ENCODE data around the gene SEPSECS.

DNA sequence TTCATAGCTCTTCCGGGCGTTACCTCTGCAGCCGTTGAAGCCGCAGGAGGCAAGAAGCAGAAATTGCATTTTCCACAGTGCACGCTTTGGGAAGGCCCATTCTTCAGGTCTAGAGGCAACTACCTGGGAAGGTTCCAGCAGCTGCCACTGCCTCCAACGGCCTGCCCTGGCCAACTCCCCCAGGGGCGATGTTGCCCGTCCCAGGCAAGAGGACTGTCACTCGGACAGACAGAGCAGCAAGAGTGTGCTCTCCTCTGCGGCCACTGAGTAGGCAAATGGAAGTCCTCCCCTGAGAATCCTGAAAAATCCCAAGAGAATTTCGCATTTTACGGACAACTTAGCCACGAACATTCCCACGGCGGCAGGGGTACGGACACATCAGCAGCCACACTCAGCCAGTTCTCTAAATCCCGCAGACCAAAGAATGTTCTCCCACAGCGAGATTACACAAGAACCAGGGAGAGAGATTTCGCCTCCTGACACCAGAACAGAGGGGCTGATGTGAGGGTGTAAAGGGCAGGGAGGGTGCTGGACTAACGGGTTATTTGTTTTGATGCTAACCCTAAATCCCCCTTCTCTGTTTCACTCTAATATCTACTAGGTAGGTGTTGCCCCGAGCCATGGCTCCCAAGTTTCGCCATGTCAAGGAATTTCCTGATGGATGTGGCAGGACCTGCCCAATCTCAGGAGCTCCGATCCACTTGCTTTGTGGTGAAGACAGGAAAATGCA lies 63.8 kb downstream of the SEPSECS start:
- TF ChIP-seq CTCF (IDR thresholded peaks at IDR 0.05 in 2 of 3, conservative IDR thresholded peaks at IDR 0.05 in 1 of 3; ENCODE audit: borderline replicate concordance in 1 of 3, insufficient read depth in 1 of 3, low read depth in 2 of 3, low read length in 2 of 3) (no peak), REST (IDR thresholded peaks at IDR 0.05; ENCODE audit: low read depth) (no peak), EZH2 (IDR thresholded peaks at IDR 0.05) (no peak), JUND (IDR thresholded peaks at IDR 0.05) (no peak), YY1 (IDR thresholded peaks at IDR 0.05; ENCODE audit: extremely low read depth, insufficient replicate concordance, low read depth, low read length) (no peak)

Measured in HCT116 (cell line).